Peyer's patch (tissue), 4 donors: ENCODE results near the gene FZD10. TPM values are rescaled to one million over a fixed set of nuclear protein-coding genes. Genes with fewer than 3 reads are reported as not detected.

Experiments used
- DNase-seq, 3 donors: peaks; one replicate each; pipeline ENCODE4 v3.0.0-alpha.2; 2017 to 2019
- H3K27ac ChIP-seq, 4 donors: fragments of 200-600 bp; sonication (generic); one replicate each; pipeline ENCODE4 v1.5.1; 2016 to 2019
- H3K27me3 ChIP-seq, 2 donors: fragments of 200-600 bp; sonication (generic); one replicate each; pipeline ENCODE4 v1.5.1; 2019
- H3K36me3 ChIP-seq, 3 donors: fragments of 200-600 bp; sonication (generic); one replicate each; pipeline ENCODE4 v1.5.1; 2016 to 2019
- H3K4me1 ChIP-seq, 4 donors: fragments of 200-600 bp; sonication (generic); one replicate each; pipeline ENCODE4 v1.5.1; 2016 to 2019
- H3K4me3 ChIP-seq, 4 donors: fragments of 200-600 bp; sonication (generic); 1 replicate in 3 of 4; 2 replicates in 1 of 4; pipeline ENCODE4 v1.5.1; 2016 to 2019; ENCODE audit warnings: mild to moderate bottlenecking in 1 of 4
- H3K9me3 ChIP-seq, 4 donors: fragments of 200-600 bp; sonication (generic); one replicate each; pipeline ENCODE4 v1.5.1; 2016 to 2019; ENCODE audit warnings: mild to moderate bottlenecking in 1 of 4
- CTCF ChIP-seq, 6 experiments: fragments of 450-650 bp in 4 of 6; fragments of 200-600 bp in 2 of 6; sonication (generic) in 1 of 6; IDR thresholded peaks; one replicate each; pipeline ENCODE4 v1.5.1; 2017 to 2019; ENCODE audit warnings: antibody characterized with exemption in 6 of 6, mild to moderate bottlenecking in 3 of 6, moderate library complexity in 1 of 6
- POLR2A ChIP-seq, 2 donors: fragments of 450-650 bp; IDR thresholded peaks; one replicate each; pipeline ENCODE4 v1.5.1; 2017; ENCODE audit warnings: antibody characterized with exemption in 2 of 2, mild to moderate bottlenecking in 2 of 2, moderate library complexity in 2 of 2
- total RNA-seq, 4 donors: library from RNA; depleted of rRNA; stranded (reverse); fragments of >200 nt; gene quantifications; one replicate each; pipeline ENCODE4 v1.1.0, GENCODE V29; 2016

FZD10 gene
- total RNA-seq: 1 to 10 TPM in 1 of 4 donors, under 1 TPM in 1, not detected in 2; 0.76 to 1.2 TPM

GRCh38 chr12:130162267-130162666 is at the start of gene FZD10:
TSS of gene FZD10 (plus strand) at chr12:130162464. CDS start at chr12:130162943, 479 bp downstream.
- Histone ChIP-seq H3K4me1 (peaks cover 0 to 10% (median 0%) of the 10 kb centered on the region in 4 donors), H3K4me3 (peak within 1 kb of the TSS; percentile 10 to 47 (median 30)), H3K27me3 (peaks cover 0 to 10% of the 10 kb centered on the region in 2 donors), H3K27ac (peak within 1 kb of the TSS in 1 of 4 donors; percentile 31), H3K36me3 (no peaks in the 10 kb centered on the region), H3K9me3 (peaks cover 0 to 3% (median 0%) of the 10 kb centered on the region in 4 donors)
- TF ChIP-seq POLR2A (IDR thresholded peaks at IDR 0.05) (no peak), CTCF (IDR thresholded peaks at IDR 0.05) (no peak)
- peak in 1 of 3 donors; percentile 56 for DNase-seq

- Histone ChIP-seq H3K27me3 (no peaks in the 10 kb centered on the region), H3K4me3 (no peak overlapping the region), H3K9me3 (no peaks in the 10 kb centered on the region), H3K4me1 (no peaks in the 10 kb centered on the region), H3K27ac (no peak overlapping the region), H3K36me3 (no peaks in the 10 kb centered on the region)
- TF ChIP-seq CTCF (IDR thresholded peaks at IDR 0.05): no peak
- no peak for TF ChIP-seq POLR2A (IDR thresholded peaks at IDR 0.05)
- no peak for DNase-seq
Measured at GRCh38 chr12:130114952-130115351, 47.3 kb upstream of the FZD10 start.

- H3K4me3 ChIP-seq: no peak overlapping the region
- TF ChIP-seq POLR2A (IDR thresholded peaks at IDR 0.05) (no peak), CTCF (IDR thresholded peaks at IDR 0.05) (no peak)
- no peaks in the 10 kb centered on the region for H3K27me3 ChIP-seq
Measured at GRCh38 chr12:130115646-130116045, 46.6 kb upstream of the FZD10 start.

GRCh38 chr12:130116791-130117190 is 45.5 kb upstream of the FZD10 start:
- TF ChIP-seq POLR2A (IDR thresholded peaks at IDR 0.05) (no peak), CTCF (IDR thresholded peaks at IDR 0.05) (no peak)
- Histone ChIP-seq H3K27me3 (no peaks in the 10 kb centered on the region), H3K4me1 (no peaks in the 10 kb centered on the region), H3K27ac (no peak overlapping the region), H3K36me3 (no peaks in the 10 kb centered on the region), H3K4me3 (no peak overlapping the region), H3K9me3 (no peaks in the 10 kb centered on the region)
- DNase-seq: no peak

More at GRCh38 chr12:130115646-130116045, 46.6 kb upstream of the FZD10 start:
- Histone ChIP-seq H3K36me3 (no peaks in the 10 kb centered on the region), H3K9me3 (no peaks in the 10 kb centered on the region), H3K4me1 (no peaks in the 10 kb centered on the region), H3K27ac (no peak overlapping the region)
- no peak for DNase-seq

- Histone ChIP-seq H3K27ac (no peak overlapping the region), H3K9me3 (no peaks in the 10 kb centered on the region), H3K4me1 (no peaks in the 10 kb centered on the region), H3K27me3 (no peaks in the 10 kb centered on the region), H3K4me3 (no peak overlapping the region), H3K36me3 (no peaks in the 10 kb centered on the region)
- DNase-seq: no peak
- TF ChIP-seq CTCF (IDR thresholded peaks at IDR 0.05): no peak
Measured at GRCh38 chr12:130117233-130117632, 45.0 kb upstream of the FZD10 start.

GRCh38 chr12:130117701-130118100 is 44.6 kb upstream of the FZD10 start:
- Histone ChIP-seq H3K27me3 (no peaks in the 10 kb centered on the region), H3K27ac (no peak overlapping the region), H3K9me3 (no peaks in the 10 kb centered on the region), H3K36me3 (no peaks in the 10 kb centered on the region), H3K4me3 (no peak overlapping the region), H3K4me1 (no peaks in the 10 kb centered on the region)
- TF ChIP-seq POLR2A (IDR thresholded peaks at IDR 0.05) (no peak), CTCF (IDR thresholded peaks at IDR 0.05) (no peak)
- no peak for DNase-seq
